ENCODE measurements around the gene TTC3.
A peak's percentile ranks its signal among the peaks of the same experiment; 100 is the strongest.

The TTC3 gene

GRCh38 chr21:37146320-37147235 lies 73.5 kb downstream of the TTC3 start:
- no peak for DNase-seq

DNA sequence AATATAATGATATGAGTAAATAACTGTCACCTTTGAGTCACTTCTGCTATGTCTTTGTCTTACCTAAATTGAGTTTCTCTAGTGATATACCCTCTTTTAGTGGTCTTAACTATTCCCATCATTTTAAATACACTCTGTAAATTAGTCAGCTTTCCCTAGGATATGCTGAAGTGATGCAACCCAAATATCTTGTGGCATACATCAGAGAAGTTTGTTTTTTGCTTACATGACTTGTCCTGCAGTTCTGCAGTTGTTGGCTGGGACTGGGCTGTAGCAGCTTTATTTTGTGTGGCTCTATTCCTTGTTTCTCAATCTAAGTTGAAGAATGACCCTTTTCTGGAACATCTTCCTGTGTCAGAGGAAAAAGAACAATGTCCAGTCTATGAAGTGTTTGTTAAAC lies 76.4 kb downstream of the TTC3 start:
- no peak for DNase-seq

GRCh38 chr21:37153196-37153934 lies 80.3 kb downstream of the TTC3 start:
- DNase-seq: no peak

DNA sequence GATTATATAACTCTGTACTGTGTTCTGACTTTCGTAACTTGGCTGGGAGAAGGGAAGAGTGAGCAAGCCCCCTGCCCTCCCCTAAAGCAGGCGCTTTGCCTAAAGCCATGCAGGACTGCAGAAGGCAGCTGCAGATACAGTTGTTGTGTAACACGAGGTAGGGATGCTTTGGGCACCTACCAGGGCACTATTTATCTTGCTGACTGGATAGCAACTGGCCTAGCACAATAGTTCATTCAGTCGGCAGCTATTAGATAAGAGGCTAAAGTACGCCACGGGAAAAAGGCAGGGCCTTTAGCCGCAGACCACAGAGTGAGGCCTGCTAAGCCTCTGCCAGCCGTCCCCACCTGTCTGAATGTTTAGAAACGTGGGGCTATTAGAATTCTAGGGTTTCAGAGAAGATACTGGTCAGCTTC lies 80.9 kb downstream of the TTC3 start:
- peak in 1 of 56 donors; percentile 1 for DNase-seq

DNA sequence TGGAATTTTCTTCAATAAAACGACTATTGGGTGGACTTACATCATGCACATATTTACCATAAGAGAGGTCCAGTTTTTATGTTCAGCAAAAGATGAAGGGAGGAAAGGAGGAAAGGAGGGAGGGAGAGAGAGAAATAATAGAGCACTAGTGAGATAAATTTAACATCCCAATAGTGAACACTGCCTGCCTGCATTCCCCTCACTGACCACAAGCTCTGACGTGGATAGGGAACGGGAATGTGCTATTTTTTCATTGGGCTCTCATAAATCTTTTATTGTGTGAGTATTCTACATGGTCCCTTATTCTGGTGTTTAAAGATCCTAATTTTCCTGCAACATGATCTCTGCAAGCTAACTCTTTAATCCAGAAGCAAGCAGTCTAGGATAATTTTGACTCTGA lies 82.1 kb downstream of the TTC3 start:
- no peak for DNase-seq

DNA sequence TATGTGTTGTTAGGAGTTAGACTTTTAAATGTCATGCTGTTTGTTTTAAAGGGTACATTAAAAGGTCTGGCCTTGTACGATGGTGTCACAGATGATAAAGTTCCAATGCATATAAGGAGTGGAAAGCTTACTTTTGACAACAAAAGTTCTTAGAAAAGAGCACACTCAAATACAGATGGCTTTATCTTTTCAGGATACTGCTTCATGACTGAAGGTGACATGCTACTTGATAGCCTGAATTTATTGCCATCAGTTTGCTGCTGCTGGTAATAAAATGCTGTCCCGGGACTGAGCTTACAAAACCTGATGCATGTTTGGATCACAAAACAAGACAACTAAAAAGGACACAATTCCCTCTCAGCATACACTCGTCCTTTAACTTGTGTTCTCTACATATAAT lies 84.9 kb downstream of the TTC3 start:
- DNase-seq: no peak

DNA sequence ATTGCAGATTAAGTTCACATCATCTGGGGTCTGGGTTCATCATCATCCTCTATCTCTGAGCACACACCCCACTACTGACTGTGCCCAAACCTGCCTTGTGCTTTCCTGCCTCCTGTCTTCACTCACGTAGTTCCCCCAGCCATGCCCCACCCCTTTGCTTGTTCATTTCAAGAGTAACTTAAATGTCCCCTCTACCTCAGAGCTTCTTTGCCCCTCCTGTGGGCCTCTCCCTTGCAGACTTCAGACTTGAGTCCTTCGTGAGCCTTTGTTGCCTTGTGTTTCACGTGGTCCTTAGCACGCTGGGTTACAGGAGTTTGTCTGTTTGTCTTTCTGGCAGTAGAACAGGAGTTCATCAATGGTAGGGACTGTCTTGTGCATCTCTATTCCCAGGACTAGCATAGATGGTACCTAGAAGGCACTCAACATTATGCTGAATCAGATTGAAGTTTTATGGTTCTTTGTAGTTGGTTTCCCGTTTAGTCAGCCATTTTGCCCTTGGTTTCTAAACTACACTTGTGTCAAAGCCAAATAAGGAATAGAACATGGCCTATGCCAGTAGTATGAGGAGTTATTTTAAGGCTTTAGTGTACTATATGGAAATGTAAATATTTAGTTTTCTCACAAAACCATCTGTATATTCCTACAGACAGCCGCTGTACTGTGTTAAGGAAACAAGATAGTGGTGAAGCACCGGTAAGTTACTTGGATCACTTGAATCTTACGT lies 86.2 kb downstream of the TTC3 start:
- no peak for DNase-seq

- DNase-seq: no peak
Measured at GRCh38 chr21:37159949-37160348, 86.9 kb downstream of the TTC3 start.

DNA sequence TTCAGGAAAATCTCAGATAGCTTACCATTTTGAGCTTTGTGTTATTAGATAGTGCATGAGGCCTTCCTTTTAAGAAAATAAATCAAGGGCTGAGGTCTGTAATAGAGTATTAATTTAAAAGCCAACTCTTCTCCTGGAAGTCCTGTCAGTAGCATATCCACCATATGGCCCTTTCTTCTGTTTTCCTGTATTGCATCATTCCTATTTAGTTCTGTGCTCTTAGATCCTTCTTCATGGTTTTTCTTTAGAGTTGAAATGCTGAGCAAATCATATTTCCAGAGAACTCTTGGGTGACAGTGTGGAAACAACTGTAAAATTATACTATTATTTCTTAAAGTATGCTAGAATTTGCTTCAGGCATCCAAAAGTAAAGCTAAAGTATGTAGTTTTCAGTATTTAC lies 91.7 kb downstream of the TTC3 start:
- DNase-seq: no peak

DNA sequence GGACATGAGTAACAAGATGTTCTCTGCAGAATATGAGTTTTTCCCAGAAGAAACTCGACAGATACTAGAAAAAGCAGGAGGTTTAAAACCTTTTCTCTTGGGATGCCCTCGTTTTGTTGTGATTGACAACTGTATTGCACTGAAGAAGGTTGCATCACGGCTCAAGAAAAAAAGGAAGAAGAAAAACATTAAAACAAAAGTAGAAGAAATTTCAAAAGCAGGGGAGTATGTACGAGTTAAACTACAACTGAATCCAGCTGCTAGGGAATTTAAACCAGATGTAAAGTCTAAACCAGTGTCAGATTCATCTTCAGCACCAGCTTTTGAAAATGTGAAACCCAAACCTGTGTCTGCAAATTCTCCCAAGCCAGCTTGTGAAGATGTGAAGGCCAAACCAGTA lies 92.5 kb downstream of the TTC3 start:
- no peak for DNase-seq

DNA sequence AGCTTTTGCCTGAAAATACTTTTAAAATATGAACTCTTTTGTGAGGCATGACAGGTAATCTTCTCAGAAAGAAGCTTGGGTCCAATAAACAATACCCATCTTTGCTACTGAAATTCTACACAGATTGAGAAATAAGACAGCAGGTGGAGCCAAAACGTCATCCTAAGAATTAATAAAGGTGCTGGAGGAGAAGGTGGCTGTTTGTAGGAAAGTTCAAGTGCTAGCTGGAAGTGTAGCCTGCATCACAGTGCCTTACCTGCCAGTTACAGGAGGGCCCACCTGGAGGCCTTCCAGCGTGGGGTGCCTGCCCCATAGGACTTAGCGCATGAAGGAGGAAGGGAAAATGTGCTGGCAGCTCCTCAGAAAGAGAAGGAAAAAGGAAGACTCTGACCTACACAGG lies 93.7 kb downstream of the TTC3 start:
- no peak for DNase-seq

GRCh38 chr21:37168666-37169065 lies 95.6 kb downstream of the TTC3 start:
- no peak for DNase-seq

- no peak for DNase-seq
Measured at GRCh38 chr21:37172646-37173045, 99.6 kb downstream of the TTC3 start.

GRCh38 chr21:37176716-37177115 lies 103.7 kb downstream of the TTC3 start:
- DNase-seq: no peak

DNA sequence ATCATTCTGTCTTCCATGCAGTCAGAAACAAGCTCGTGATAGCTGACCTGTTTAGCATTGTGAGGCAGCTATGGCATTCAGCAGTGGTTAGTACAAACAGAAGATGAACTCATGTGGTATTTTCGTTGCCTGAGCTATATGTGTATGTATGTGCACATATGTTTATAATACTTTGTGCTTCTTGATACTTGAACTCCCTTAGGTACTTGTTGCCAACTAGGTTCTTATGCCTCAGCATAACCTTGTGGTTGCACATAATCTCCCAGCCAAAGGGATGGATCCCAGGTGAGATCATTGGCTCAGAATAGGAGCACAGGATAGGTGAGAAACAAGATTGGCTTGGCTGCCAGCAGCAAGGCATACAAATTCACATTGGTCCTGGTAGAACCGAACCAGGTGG lies 108.0 kb downstream of the TTC3 start:
- no peak for DNase-seq

- no peak for DNase-seq
Measured at GRCh38 chr21:37182222-37182621, 109.2 kb downstream of the TTC3 start.

GRCh38 chr21:37183749-37184148 lies 110.7 kb downstream of the TTC3 start:
- DNase-seq: no peak

GRCh38 chr21:37184784-37185593 lies 111.9 kb downstream of the TTC3 start:
- DNase-seq: no peak

DNA sequence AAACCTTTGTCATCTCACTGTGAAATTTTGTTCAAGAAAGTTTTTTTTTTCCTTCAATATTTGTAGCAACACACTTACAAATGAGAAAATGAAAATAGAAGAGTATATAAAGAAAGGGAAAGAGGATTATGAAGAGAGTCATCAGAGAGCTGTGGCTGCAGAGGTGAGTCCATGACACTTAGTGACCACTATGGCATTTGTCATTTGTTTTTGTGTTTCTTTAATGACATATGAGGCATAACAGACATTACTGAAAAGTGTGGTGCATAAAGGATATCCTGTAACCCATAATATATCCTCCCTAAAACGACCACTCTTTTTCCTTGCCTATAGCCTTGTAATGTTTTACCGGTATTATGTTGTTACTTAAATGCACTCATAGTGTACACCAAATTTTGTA lies 113.9 kb downstream of the TTC3 start:
- DNase-seq: no peak

GRCh38 chr21:37188825-37189224 lies 115.8 kb downstream of the TTC3 start:
- no peak for DNase-seq

- DNase-seq: no peak
Measured at GRCh38 chr21:37192019-37192418, 119.0 kb downstream of the TTC3 start.

Measured in amygdala (tissue), 56 donors.